ENCODE measurements around the gene LSM12.

The LSM12 gene

GRCh38 chr17:44095647-44096496 is 29.4 kb upstream of the LSM12 start:
- no peak for DNase-seq

- no peak for DNase-seq
Measured at GRCh38 chr17:44095388-44095646, 28.8 kb upstream of the LSM12 start.

GRCh38 chr17:44094701-44095387 is 28.4 kb upstream of the LSM12 start:
- DNase-seq: no peak

- no peak for DNase-seq
Measured at GRCh38 chr17:44093231-44093900, 26.9 kb upstream of the LSM12 start.

- DNase-seq: no peak
Measured at GRCh38 chr17:44092051-44092450, 25.6 kb upstream of the LSM12 start.

- no peak for DNase-seq
Measured at GRCh38 chr17:44091200-44091997, 24.9 kb upstream of the LSM12 start.

- DNase-seq: no peak
Measured at GRCh38 chr17:44088254-44088653, 21.8 kb upstream of the LSM12 start.

GRCh38 chr17:44087319-44087718 is 20.8 kb upstream of the LSM12 start:
- no peak for DNase-seq

- DNase-seq: peak; percentile 70
Measured at GRCh38 chr17:44086364-44087311, 20.2 kb upstream of the LSM12 start.

- no peak for DNase-seq
Measured at GRCh38 chr17:44085908-44086307, 19.4 kb upstream of the LSM12 start.

- DNase-seq: no peak
Measured at GRCh38 chr17:44084921-44085320, 18.4 kb upstream of the LSM12 start.

- DNase-seq: peak; percentile 29
Measured at GRCh38 chr17:44084131-44084538, 17.7 kb upstream of the LSM12 start.

- no peak for DNase-seq
Measured at GRCh38 chr17:44083250-44083849, 16.9 kb upstream of the LSM12 start.

- no peak for DNase-seq
Measured at GRCh38 chr17:44082256-44082927, 15.9 kb upstream of the LSM12 start.

GRCh38 chr17:44081681-44082080 is 15.2 kb upstream of the LSM12 start:
- no peak for DNase-seq

GRCh38 chr17:44079877-44080821 is 13.7 kb upstream of the LSM12 start:
- DNase-seq: no peak

- no peak for DNase-seq
Measured at GRCh38 chr17:44078412-44078811, 11.9 kb upstream of the LSM12 start.

GRCh38 chr17:44077595-44077909 is 11.1 kb upstream of the LSM12 start:
- DNase-seq: no peak

- no peak for DNase-seq
Measured at GRCh38 chr17:44076716-44077594, 10.5 kb upstream of the LSM12 start.

Data from stimulated activated CD4-positive, alpha-beta T cell treated with anti-CD3 and anti-CD28 coated beads, Interleukin-1b, Interleukin-23, amount 100 ng/mL, for 48 hours (primary cell).